ENCODE measurements around the gene PSORS1C1.
"Not testable (repeated sequence)": the region's sequence is repeated elsewhere in the genome, so short reads cannot be mapped to it uniquely, and the experiment has no call there.

Gene PSORS1C1

DNA sequence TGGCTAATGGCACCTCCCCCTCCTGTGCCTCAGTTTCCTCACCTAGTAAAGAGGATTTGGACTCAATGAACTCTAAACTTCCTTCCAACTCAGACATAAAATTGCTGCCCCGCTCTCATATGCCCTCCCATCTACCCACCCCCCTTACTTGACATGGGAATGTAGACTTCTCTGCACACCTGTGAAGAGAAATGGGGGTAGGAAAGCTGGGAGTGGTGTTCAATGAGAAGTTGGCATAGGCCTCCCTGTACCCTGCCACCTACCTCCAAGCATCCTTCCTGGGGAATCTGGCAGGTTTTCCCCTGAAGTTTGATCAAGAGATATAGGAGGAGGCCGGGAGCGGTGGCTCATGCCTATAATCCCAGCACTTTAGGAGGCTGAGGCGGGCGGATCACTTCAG lies 59.8 kb downstream of the PSORS1C1 start:
- no peak for FAIRE-seq

GRCh38 chr6:31175971-31176370 lies 61.4 kb downstream of the PSORS1C1 start:
- peak; percentile 69 for DNase-seq (ENCODE audit: low spot score)
- peak; percentile 77 for FAIRE-seq

More for the DNA sequence above, 59.8 kb downstream of the PSORS1C1 start:
- no peak for DNase-seq (ENCODE audit: low spot score)

DNA sequence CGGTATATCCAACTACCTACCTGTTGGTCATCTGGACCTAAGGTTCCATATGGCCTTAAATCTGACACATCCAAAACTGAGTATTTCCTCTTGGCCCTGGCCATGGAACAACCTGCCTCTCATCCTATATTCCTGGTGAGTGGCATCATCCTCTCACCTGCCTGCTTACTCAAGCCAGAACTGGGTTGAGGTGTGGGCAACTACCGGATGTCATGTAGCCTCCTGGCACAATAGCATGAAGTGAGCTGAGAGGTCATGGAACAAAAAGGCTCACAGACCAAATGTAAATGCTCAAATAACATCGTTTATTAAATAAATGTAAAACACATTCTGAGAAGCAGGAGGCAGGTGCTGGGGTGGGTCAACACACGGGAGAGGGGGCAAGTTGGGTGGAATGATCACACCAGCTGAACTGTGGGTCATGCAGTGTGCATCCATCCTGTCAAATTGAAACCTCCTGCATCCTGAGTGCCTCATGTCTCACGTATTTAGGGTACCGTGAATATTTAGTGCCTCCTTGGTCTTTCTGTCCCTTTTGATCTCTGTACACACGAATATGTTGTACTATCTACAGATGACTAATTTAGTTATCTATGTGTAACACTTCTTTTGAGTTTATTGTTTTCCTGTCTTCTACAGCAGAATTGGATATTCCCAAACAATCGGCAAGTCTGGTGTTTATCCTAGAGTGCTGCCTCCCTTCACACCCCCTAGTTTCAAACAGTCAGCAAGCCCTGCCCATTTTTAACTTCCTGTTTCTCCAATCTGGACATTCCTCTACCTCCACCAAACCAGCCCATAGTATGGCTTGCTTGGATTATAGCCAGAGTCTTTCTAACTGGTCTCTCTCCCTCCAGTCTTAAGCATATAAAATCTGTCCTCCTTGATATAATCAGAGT lies 63.8 kb downstream of the PSORS1C1 start:
- FAIRE-seq (peak; percentile 79), DNase-seq (ENCODE audit: low spot score) (no peak)

- no peak for FAIRE-seq
- no peak for DNase-seq (ENCODE audit: low spot score)
Observed at GRCh38 chr6:31179042-31179386, 64.4 kb downstream of the PSORS1C1 start.

GRCh38 chr6:31179896-31180295 lies 65.3 kb downstream of the PSORS1C1 start:
- no peak for FAIRE-seq
- DNase-seq (ENCODE audit: low spot score) = no peak

GRCh38 chr6:31180500-31180899 lies 65.9 kb downstream of the PSORS1C1 start:
- DNase-seq (ENCODE audit: low spot score) (no peak), FAIRE-seq (no peak)

GRCh38 chr6:31183287-31183686 lies 68.7 kb downstream of the PSORS1C1 start:
- not testable (repeated sequence) for DNase-seq (ENCODE audit: low spot score); FAIRE-seq

- not testable (repeated sequence) for DNase-seq (ENCODE audit: low spot score); FAIRE-seq
Observed at GRCh38 chr6:31183859-31184258, 69.3 kb downstream of the PSORS1C1 start.

DNA sequence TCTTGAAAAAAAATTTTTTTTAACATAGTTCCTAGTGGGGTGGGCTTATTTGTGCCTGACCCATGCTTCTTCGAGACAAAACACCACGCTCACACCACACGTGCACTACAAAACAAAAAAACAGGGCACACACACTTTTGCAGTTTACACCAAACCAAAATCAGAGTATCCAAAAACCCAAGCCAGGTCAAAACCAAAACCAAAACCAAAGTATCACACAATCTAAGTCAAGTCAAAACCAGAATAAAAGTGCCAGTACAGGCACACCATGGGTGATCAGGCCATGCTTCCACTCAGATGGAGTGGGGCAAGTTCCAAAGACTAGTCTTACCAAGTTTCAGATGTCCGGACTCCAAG lies 71.1 kb downstream of the PSORS1C1 start:
- DNase-seq (ENCODE audit: low spot score); FAIRE-seq: not testable (repeated sequence)

GRCh38 chr6:31186052-31186734 lies 71.6 kb downstream of the PSORS1C1 start:
- no peak for FAIRE-seq
- DNase-seq (ENCODE audit: low spot score) = no peak

GRCh38 chr6:31187780-31188194 lies 73.2 kb downstream of the PSORS1C1 start:
- FAIRE-seq (no peak), DNase-seq (ENCODE audit: low spot score) (no peak)

GRCh38 chr6:31189223-31189622 lies 74.6 kb downstream of the PSORS1C1 start:
- DNase-seq (ENCODE audit: low spot score); FAIRE-seq: not testable (repeated sequence)
